SH-SY5Y (cell line): ENCODE results near the gene CHORDC1.

Experiments
- GATA2 ChIP-seq: IDR thresholded peaks from 2 replicates; pipeline ENCODE4 v1.6.1; 2011; ENCODE audit warnings: mild to moderate bottlenecking, low read depth, low read length
- GATA3 ChIP-seq: IDR thresholded peaks from 2 replicates; pipeline ENCODE4 v1.6.1; 2011; ENCODE audit warnings: low read depth, mild to moderate bottlenecking, low read length, moderate library complexity

DNA sequence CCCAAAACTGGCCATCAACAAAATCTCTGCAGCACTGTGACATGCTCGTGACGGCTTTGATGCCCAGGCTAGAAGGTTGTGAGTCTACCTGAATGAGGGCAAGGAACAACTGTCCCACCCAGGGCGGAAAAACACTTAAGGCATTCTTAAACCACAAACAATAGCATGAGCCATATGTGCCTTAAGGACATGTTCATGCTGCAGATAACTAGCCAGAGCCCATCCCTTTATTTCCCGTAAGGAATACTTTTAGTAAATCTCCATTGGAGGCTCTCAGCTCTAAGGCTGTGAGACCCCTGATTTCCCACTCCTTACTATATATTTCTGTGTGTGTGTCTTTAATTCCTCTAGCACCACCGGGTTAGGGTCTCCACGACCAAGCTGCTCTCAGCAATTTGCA is 3.4 kb downstream of the CHORDC1 start:
- TF ChIP-seq GATA2, result no peak
- no peak for TF ChIP-seq GATA3
